OCI-LY3 (cell line): ENCODE results near the gene RNF113A.

Experiments used
- EZH2phosphoT487 ChIP-seq: fragments of 200-600 bp; shearing (Covaris generic); IDR thresholded peaks from 2 replicates; pipeline ENCODE4 v1.6.1; 2018; ENCODE audit warnings: antibody characterized with exemption, mixed run types, low read depth
- TF ChIP-seq, protein P1 (sequence below): fragments of 200-600, 300-600 bp; sonication (generic); IDR thresholded peaks from 2 replicates; pipeline ENCODE4 v1.5.1; 2014; ENCODE audit warnings: antibody characterized with exemption, low read length, low read depth

DNA sequence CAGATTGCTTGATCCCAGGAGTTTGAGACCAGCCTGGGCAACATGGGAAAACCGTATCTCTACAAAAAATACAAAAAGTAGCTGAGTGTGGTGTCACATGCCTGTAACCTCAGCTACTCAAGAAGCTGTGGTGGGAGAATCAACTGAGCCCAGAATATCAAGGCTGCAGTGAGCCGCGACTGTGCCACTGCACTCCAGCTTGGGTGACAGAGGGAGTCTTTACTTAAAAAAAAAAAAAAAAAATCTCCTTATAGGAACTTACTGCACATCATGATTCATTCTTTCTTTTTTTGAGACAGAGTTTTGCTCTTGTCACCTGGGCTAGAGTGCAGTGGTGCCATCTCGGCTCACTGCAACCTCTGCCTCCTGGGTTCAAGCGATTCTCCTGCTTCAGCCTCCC lies 43.1 kb downstream of the RNF113A start:
- TF ChIP-seq, protein P1, sequence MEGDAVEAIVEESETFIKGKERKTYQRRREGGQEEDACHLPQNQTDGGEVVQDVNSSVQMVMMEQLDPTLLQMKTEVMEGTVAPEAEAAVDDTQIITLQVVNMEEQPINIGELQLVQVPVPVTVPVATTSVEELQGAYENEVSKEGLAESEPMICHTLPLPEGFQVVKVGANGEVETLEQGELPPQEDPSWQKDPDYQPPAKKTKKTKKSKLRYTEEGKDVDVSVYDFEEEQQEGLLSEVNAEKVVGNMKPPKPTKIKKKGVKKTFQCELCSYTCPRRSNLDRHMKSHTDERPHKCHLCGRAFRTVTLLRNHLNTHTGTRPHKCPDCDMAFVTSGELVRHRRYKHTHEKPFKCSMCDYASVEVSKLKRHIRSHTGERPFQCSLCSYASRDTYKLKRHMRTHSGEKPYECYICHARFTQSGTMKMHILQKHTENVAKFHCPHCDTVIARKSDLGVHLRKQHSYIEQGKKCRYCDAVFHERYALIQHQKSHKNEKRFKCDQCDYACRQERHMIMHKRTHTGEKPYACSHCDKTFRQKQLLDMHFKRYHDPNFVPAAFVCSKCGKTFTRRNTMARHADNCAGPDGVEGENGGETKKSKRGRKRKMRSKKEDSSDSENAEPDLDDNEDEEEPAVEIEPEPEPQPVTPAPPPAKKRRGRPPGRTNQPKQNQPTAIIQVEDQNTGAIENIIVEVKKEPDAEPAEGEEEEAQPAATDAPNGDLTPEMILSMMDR = no peak
- no peak for TF ChIP-seq EZH2phosphoT487
